ENCODE measurements around the gene STRN3.
"Not testable (repeated sequence)": the region's sequence is repeated elsewhere in the genome, so short reads cannot be mapped to it uniquely, and the experiment has no call there.

Gene STRN3, protein sequence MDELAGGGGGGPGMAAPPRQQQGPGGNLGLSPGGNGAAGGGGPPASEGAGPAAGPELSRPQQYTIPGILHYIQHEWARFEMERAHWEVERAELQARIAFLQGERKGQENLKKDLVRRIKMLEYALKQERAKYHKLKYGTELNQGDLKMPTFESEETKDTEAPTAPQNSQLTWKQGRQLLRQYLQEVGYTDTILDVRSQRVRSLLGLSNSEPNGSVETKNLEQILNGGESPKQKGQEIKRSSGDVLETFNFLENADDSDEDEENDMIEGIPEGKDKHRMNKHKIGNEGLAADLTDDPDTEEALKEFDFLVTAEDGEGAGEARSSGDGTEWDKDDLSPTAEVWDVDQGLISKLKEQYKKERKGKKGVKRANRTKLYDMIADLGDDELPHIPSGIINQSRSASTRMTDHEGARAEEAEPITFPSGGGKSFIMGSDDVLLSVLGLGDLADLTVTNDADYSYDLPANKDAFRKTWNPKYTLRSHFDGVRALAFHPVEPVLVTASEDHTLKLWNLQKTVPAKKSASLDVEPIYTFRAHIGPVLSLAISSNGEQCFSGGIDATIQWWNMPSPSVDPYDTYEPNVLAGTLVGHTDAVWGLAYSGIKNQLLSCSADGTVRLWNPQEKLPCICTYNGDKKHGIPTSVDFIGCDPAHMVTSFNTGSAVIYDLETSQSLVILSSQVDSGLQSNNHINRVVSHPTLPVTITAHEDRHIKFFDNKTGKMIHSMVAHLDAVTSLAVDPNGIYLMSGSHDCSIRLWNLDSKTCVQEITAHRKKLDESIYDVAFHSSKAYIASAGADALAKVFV

GRCh38 chr14:31026077-31026449 lies at the start of gene STRN3:
STRN3 (minus strand) TSS chr14:31026379; CDS start chr14:31026185, 194 bp downstream.
- DNase-seq: no peak

GRCh38 chr14:31075144-31075543 lies 49.0 kb upstream of the STRN3 start:
- no peak for DNase-seq

- DNase-seq: no peak
Measured at GRCh38 chr14:31071151-31071550, 45.0 kb upstream of the STRN3 start.

DNA sequence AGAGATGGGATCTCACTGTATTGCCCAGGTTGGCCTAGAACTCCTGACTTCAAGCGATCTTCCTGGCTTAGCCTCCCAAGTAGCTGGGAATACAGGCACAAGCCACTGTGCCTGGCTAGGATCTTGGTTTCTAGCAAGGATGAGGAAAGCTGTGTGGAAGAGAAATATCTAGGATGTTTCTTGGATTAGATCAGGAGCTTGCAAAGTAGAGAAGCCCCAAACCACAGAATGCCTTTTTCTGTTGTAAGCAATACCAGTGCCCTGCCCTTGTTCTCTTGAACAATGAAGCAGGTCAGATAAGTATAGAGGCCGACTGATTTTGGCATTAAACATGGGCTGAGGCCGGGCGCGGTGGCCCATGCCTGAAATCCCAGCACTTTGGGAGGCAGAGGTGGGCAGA lies 44.3 kb upstream of the STRN3 start:
- DNase-seq: no peak

DNA sequence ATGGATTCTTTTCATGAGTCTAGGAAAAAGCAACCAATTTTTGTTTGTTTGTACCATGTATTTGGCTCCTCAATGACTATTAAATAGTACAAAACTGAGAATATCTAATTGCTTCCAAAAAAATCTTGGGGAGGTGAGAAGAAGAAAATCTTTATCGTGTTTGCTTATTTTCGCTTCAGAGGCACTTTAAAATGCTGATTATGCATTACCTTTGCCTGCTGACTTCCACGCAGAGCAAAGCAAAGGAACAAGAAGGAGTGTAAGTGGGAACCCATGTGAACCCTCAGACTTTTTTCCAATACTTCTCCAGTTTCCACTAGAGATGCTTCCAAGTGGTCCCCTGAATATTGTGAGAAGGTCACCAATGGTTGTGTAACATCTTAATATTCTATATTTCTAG lies 43.2 kb upstream of the STRN3 start:
- no peak for DNase-seq

GRCh38 chr14:31068235-31068634 lies 42.1 kb upstream of the STRN3 start:
- DNase-seq: no peak

DNA sequence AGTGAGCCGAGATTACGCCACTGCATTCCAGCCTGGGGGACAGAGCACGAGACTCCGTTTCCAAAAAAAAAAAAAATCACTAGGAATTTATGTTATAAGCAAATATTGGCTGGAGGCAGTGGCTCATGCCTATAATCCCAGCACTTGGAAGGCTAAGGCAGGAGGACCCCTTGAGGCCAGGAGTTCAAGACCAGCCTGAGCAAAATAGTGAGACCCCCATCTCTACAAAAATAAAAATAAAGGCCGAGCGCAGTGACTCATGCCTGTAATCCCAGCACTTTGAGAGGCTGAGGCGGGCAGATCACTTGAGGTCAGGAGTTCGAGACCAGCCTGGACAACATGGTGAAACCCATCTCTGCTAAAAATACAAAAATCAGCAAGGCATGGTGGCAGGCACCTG lies 36.7 kb upstream of the STRN3 start:
- DNase-seq: not testable (repeated sequence)

DNA sequence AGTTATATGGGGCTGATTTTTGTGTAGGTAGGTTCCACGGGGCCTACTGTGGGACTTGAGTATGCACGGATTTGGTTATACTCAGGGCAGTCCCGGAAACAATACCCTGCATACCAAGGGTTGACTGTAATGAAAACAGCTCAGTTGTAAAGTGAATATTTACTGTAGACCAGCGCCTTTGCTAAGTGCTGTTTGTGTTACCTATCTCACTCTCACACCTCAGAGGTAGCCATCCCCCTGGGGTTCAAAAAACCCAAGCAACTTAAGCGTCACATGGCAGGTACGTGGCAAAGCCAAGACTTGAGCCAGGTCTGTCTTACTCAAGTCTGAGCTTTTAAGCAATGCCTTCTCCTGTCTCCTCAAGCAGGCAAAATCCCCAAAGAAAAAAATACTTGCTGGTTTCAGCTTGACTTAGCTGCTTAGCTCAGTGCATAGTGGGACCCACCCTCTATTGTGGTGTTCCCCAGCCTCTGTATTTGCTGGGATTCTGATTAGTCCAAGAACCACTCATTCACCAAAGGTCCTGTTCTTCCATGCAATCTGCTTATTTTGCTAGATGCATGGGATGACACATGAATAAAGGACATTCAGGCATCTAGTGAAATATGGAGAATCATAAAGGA lies 34.2 kb upstream of the STRN3 start:
- DNase-seq: no peak

DNA sequence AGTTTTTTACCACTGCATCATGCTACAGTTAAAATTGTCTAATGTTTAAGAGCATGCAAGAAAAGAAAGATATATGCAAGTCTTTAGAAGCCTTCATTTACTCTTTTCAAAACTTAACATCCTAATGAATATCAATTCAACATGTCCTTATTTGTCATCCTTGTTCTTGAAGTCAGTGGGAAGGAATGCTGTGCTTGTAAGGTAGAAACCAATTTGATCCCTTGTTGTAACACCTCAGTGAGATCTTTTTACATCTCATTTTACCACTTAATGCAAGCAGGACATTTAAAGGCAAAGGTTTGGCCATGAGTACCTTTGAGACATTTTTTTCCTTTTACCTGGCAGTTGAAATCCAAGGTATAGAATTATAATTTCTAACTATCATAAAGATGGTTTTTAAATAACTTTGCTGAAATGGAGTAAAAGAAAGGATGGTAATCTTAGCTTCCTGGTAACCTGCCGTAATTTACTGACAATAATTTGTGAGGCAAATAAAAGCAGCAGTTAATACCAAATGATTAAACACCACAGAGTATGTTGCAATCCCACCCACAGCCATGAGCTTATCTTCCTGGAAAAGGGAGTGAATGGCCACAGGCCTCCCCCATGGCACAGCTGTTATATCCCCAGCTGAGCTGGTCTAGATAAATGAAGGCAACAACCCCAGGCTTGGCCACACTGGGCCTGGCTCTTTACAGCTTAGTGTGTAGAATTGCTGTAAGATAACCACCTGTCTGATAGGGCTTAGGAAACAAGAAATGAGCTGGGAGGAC lies 33.2 kb upstream of the STRN3 start:
- no peak for DNase-seq

DNA sequence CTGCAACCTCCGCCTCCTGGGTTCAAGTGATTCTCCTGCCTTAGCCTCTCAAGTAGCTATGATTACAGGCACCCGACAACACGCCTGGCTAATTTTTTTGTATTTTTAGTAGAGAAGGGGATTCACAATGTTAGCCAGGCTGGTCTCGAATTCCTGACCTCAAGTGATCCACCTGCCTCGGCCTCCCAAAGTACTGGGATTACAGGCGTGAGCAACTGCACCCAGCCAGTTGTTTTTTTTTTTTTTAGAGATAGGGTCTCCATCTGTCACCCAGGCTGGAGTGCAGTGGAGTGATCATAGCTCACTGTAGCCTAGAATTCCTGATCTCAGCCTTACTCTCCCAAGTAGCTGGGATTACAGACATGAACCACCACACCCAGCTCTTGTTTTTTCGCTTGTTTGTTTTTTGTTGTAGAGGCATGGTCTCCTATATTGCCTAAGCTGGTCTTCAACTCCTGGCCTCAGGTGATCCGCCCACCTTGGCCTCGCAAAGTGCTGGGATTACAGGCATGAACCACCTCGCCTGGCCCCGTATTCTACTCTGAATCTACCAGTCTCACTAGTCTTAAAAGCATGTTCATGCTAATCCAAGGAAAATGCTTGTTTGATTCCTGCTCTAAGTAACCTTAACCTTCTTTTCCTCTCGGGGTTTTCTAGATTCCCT lies 31.7 kb upstream of the STRN3 start:
- DNase-seq: no peak

GRCh38 chr14:31057035-31057434 lies 30.9 kb upstream of the STRN3 start:
- DNase-seq: no peak

GRCh38 chr14:31052905-31053586 lies 26.9 kb upstream of the STRN3 start:
- DNase-seq: not testable (repeated sequence)

- no peak for DNase-seq
Measured at GRCh38 chr14:31051511-31051910, 25.3 kb upstream of the STRN3 start.

GRCh38 chr14:31051023-31051422 lies 24.8 kb upstream of the STRN3 start:
- DNase-seq: no peak

- no peak for DNase-seq
Measured at GRCh38 chr14:31047503-31047902, 21.3 kb upstream of the STRN3 start.

GRCh38 chr14:31045501-31046080 lies 19.4 kb upstream of the STRN3 start:
- DNase-seq: no peak

GRCh38 chr14:31043379-31043778 lies 17.2 kb upstream of the STRN3 start:
- no peak for DNase-seq

DNA sequence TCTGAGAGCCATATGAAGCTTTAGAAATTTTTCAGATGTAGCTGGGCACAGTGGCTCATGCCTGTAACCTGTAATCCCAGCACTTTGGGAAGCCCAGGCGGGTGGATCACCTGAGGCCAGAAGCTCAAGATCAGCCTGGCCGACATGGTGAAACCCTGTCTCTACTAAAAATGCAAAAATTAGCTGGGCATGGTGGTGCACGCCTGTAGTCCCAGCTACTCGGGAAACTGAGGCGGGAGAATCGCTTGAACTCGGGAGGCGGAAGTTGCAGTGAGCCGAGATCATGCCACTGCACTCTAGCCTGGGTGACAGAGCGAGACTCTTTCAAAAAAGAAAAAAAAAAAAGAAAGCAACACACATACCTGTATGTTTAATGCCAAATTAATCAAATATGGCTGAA lies 16.7 kb upstream of the STRN3 start:
- DNase-seq: not testable (repeated sequence)

DNA sequence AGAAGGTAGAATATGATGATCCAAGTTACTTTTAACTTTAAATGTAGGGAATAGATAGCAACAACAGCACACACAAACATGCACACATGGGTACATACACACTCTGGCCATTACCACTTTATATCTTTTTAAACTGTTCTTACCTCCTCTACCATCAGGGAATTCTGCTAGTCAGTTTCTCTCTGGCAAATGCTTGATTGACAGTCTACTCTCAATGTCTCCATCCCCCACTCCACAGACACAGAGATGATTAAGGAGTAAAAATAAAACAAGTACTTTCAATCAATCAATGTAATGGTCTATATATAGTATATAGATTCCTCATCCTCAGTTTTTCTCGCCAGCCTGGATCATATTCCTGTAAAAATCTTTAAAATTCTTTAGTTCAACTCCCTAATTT lies 16.1 kb upstream of the STRN3 start:
- DNase-seq: no peak

- DNase-seq: no peak
Measured at GRCh38 chr14:31038521-31039166, 12.5 kb upstream of the STRN3 start.

GRCh38 chr14:31037709-31038221 lies 11.6 kb upstream of the STRN3 start:
- no peak for DNase-seq

Data from NCI-H1092 treated with DMSO at 0.1 percent for 48 hours (cell line).